Peyer's patch (tissue), 4 donors: ENCODE measurements around the gene ADAMTSL2.

Experiments
- CTCF ChIP-seq, 6 experiments: fragments of 450-650 bp in 4 of 6; fragments of 200-600 bp in 2 of 6; sonication (generic) in 1 of 6; IDR thresholded peaks; one replicate each; pipeline ENCODE4 v1.5.1; 2017 to 2019; ENCODE audit warnings: antibody characterized with exemption in 6 of 6, mild to moderate bottlenecking in 3 of 6, moderate library complexity in 1 of 6
- POLR2A ChIP-seq, 2 donors: fragments of 450-650 bp; IDR thresholded peaks; one replicate each; pipeline ENCODE4 v1.5.1; 2017; ENCODE audit warnings: antibody characterized with exemption in 2 of 2, mild to moderate bottlenecking in 2 of 2, moderate library complexity in 2 of 2

- TF ChIP-seq CTCF (IDR thresholded peaks at IDR 0.05) (no peak), POLR2A (IDR thresholded peaks at IDR 0.05) (no peak)
These were observed 8.8 kb upstream of the ADAMTSL2 start for GRCh38 chr9:133525677-133526076.
